GM23248 (cell line): ENCODE data around the gene MSH5. TPM values are rescaled to one million over a fixed set of nuclear protein-coding genes. Genes with fewer than 3 reads are reported as not detected.

Source experiments
- DNase-seq: peaks from one replicate; pipeline ENCODE4 v3.0.0-alpha.2; 2015
- H2AFZ ChIP-seq: fragments of 200-600 bp; sonication (generic); 2 replicates; pipeline ENCODE4 v1.6.1; 2016; ENCODE audit warnings: antibody characterized with exemption
- H3F3A ChIP-seq: fragments of 200-600 bp; sonication (generic); 2 replicates; pipeline ENCODE4 v1.6.1; 2016; ENCODE audit warnings: mild to moderate bottlenecking, antibody characterized with exemption, mixed run types; ENCODE audit not compliant: insufficient read depth
- H3K27ac ChIP-seq: fragments of 200-600 bp; sonication (generic); 2 replicates; pipeline ENCODE4 v1.5.1; 2016; ENCODE audit warnings: mild to moderate bottlenecking
- H3K27me3 ChIP-seq: fragments of 200-600 bp; sonication (generic); replicated peaks from 2 replicates; pipeline ENCODE4 v1.6.1; 2016; ENCODE audit warnings: mild to moderate bottlenecking; ENCODE audit not compliant: insufficient read depth
- H3K36me3 ChIP-seq: fragments of 200-600 bp; sonication (generic); 2 replicates; pipeline ENCODE4 v1.6.1; 2016; ENCODE audit warnings: low read depth, mild to moderate bottlenecking
- H3K4me1 ChIP-seq: fragments of 200-600 bp; sonication (generic); 2 replicates; pipeline ENCODE4 v1.6.1; 2016; ENCODE audit warnings: mild to moderate bottlenecking; ENCODE audit not compliant: insufficient read depth
- H3K4me2 ChIP-seq: fragments of 200-600 bp; sonication (generic); one replicate; pipeline ENCODE4 v1.6.1; 2016; ENCODE audit warnings: mild to moderate bottlenecking; ENCODE audit not compliant: unreplicated experiment
- H3K4me3 ChIP-seq: fragments of 200-600 bp; sonication (generic); 2 replicates; pipeline ENCODE4 v1.5.1; 2016; ENCODE audit warnings: mild to moderate bottlenecking
- H3K79me2 ChIP-seq: fragments of 200-600 bp; sonication (generic); 2 replicates; pipeline ENCODE4 v1.6.1; 2016; ENCODE audit warnings: mild to moderate bottlenecking; ENCODE audit not compliant: insufficient read depth
- H3K9ac ChIP-seq: fragments of 200-600 bp; sonication (generic); 2 replicates; pipeline ENCODE4 v1.6.1; 2016; ENCODE audit warnings: mild to moderate bottlenecking
- H3K9me2 ChIP-seq: fragments of 200-600 bp; sonication (generic); 2 replicates; pipeline ENCODE4 v1.6.1; 2016; ENCODE audit warnings: mixed run types, mild to moderate bottlenecking, moderate library complexity; ENCODE audit not compliant: insufficient read depth
- H3K9me3 ChIP-seq: fragments of 200-600 bp; sonication (generic); one replicate; pipeline ENCODE4 v1.6.1; 2017; ENCODE audit warnings: low read depth
- H4K20me1 ChIP-seq: fragments of 200-600 bp; sonication (generic); 2 replicates; pipeline ENCODE4 v1.6.0; 2016; ENCODE audit not compliant: insufficient read depth
- EZH2 ChIP-seq: fragments of 200-600 bp; sonication (generic); IDR thresholded peaks from 2 replicates; pipeline ENCODE4 v1.6.1; 2018; ENCODE audit warnings: antibody characterized with exemption, mild to moderate bottlenecking; ENCODE audit not compliant: insufficient read depth, poor library complexity, severe bottlenecking
- EZH2phosphoT487 ChIP-seq: fragments of 200-600 bp; sonication (generic); IDR thresholded peaks from 2 replicates; pipeline ENCODE4 v1.6.1; 2018; ENCODE audit warnings: antibody characterized with exemption, moderate library complexity, mild to moderate bottlenecking, low read depth; ENCODE audit not compliant: insufficient read depth
- WGBS, 2 experiments: methylation state at CpG; one replicate each; pipeline ENCODE4 v1.1.6; 2015 to 2017; ENCODE audit warnings: low lambda C conversion rate in 2 of 2, low coverage in 1 of 2; ENCODE audit errors: missing lambda C conversion rate in 2 of 2; 5-methylcytosine and 5-hydroxymethylcytosine counted together
- in situ Hi-C: fragments of 300-500 bp; cut with MboI; formaldehyde crosslinking; loops from 2 replicates; pipeline ENCODE4 v1.15.0; 2020
- polyA plus RNA-seq: library from polyadenylated mRNA; unstranded; fragments of >200 nt; fragmentation: Nextera tagmentation; extraction: Ambion mirVana; gene quantifications from 2 replicates; pipeline ENCODE4 v1.2.1, GENCODE V29; 2016
- total RNA-seq: library from RNA; depleted of rRNA; stranded (reverse); fragments of >200 nt; shearing (Covaris generic); gene quantifications from 2 replicates; pipeline ENCODE4 v1.2.3, GENCODE V29; 2014

The MSH5 gene
- total and polyA plus RNA-seq, 2 experiments from 2014 or later: 2.9 to 4.3 TPM

GRCh38 chr6:31770860-31771259, 31.1 kb downstream of the MSH5 start:
- H3K27me3 ChIP-seq: no peaks in the 10 kb centered on the region
- H4K20me1 ChIP-seq: no peaks in the 10 kb centered on the region
- 97 to 100% methylated on average over 2 of the region's 2 CpGs for WGBS, 2 experiments
- no peaks in the 10 kb centered on the region for H3K9me3 ChIP-seq
- H3K36me3 ChIP-seq: no peaks in the 10 kb centered on the region
- no peak overlapping the region for H3K9ac ChIP-seq
- no peak overlapping the region for H2AFZ ChIP-seq
- DNase-seq: no peak
- no peaks in the 10 kb centered on the region for H3K79me2 ChIP-seq
- no peak overlapping the region for H3K27ac ChIP-seq
- no peaks in the 10 kb centered on the region for H3K4me1 ChIP-seq
- no peak overlapping the region for H3K4me2 ChIP-seq
- no peak for TF ChIP-seq EZH2phosphoT487
- no peak for TF ChIP-seq EZH2
- no peak overlapping the region for H3K4me3 ChIP-seq
- in situ Hi-C loops: no loop called here
- H3K9me2 ChIP-seq: no peaks in the 10 kb centered on the region
- H3F3A ChIP-seq: no peaks in the 10 kb centered on the region

GRCh38 chr6:31771992-31772358, 32.2 kb downstream of the MSH5 start:
- Histone ChIP-seq H3F3A (no peaks in the 10 kb centered on the region), H3K9ac (no peak overlapping the region), H3K4me2 (no peak overlapping the region), H3K4me3 (no peak overlapping the region), H3K79me2 (no peaks in the 10 kb centered on the region), H2AFZ (no peak overlapping the region), H3K9me2 (no peaks in the 10 kb centered on the region), H3K27me3 (no peaks in the 10 kb centered on the region), H3K4me1 (peaks cover 6% of the 10 kb centered on the region), H3K36me3 (no peaks in the 10 kb centered on the region), H3K9me3 (no peaks in the 10 kb centered on the region), H4K20me1 (no peaks in the 10 kb centered on the region), H3K27ac (no peak overlapping the region)
- TF ChIP-seq EZH2 (no peak), EZH2phosphoT487 (no peak)
- peak; percentile 57 for DNase-seq
- 73 to 83% methylated on average over 4 of the region's 4 CpGs for WGBS, 2 experiments
- in situ Hi-C loops: no loop called here

GRCh38 chr6:31775184-31775583, 35.4 kb downstream of the MSH5 start:
- 74 to 90% methylated on average over 3 to 4 of the region's 4 CpGs for WGBS, 2 experiments
- H3F3A ChIP-seq: peaks cover 7% of the 10 kb centered on the region; the same call in 1 of the 2 replicates
- H3K36me3 ChIP-seq: no peaks in the 10 kb centered on the region
- in situ Hi-C loops: no loop called here
- H3K27ac ChIP-seq: no peak overlapping the region
- no peak for TF ChIP-seq EZH2
- TF ChIP-seq EZH2phosphoT487: no peak
- H3K9me2 ChIP-seq: no peaks in the 10 kb centered on the region
- no peaks in the 10 kb centered on the region for H3K9me3 ChIP-seq
- H3K4me1 ChIP-seq: peaks cover 13% of the 10 kb centered on the region
- H3K79me2 ChIP-seq: no peaks in the 10 kb centered on the region
- H3K4me3 ChIP-seq: no peak overlapping the region
- H3K9ac ChIP-seq: no peak overlapping the region
- no peak for DNase-seq
- H3K4me2 ChIP-seq: no peak overlapping the region
- no peak overlapping the region for H2AFZ ChIP-seq
- H3K27me3 ChIP-seq: no peaks in the 10 kb centered on the region
- H4K20me1 ChIP-seq: no peaks in the 10 kb centered on the region

- no peaks in the 10 kb centered on the region for H3K9me2 ChIP-seq
- 92% methylated on average over 32 of the region's 32 CpGs for WGBS, 2 experiments
- H3K36me3 ChIP-seq: no peaks in the 10 kb centered on the region
- no peak overlapping the region for H3K4me3 ChIP-seq
- H4K20me1 ChIP-seq: no peaks in the 10 kb centered on the region
- H3K9me3 ChIP-seq: no peaks in the 10 kb centered on the region
- in situ Hi-C loops: no loop called here
- H3K27ac ChIP-seq: no peak overlapping the region
- no peak for DNase-seq
- H3F3A ChIP-seq: peaks cover 7% of the 10 kb centered on the region; the same call in 1 of the 2 replicates
- no peak overlapping the region for H3K4me2 ChIP-seq
- no peak overlapping the region for H2AFZ ChIP-seq
- H3K4me1 ChIP-seq: peaks cover 13% of the 10 kb centered on the region
- H3K79me2 ChIP-seq: no peaks in the 10 kb centered on the region
- H3K9ac ChIP-seq: no peak overlapping the region
- no peaks in the 10 kb centered on the region for H3K27me3 ChIP-seq
- TF ChIP-seq EZH2: no peak
- no peak for TF ChIP-seq EZH2phosphoT487
These were observed 36.1 kb downstream of the MSH5 start for GRCh38 chr6:31775633-31776484.
